ENCODE results near the gene HIVEP3.

Gene HIVEP3

GRCh38 chr1:41541592-41541952 lies 377.1 kb downstream of the HIVEP3 start:
- peak overlapping the region; percentile 50 to 81 (median 65) for H3K4me2 ChIP-seq

GRCh38 chr1:41540886-41541591 lies 377.7 kb downstream of the HIVEP3 start:
- Histone ChIP-seq H4K20me1 (peaks cover 0 to 50% (median 0%) of the 10 kb centered on the region in 11 experiments; a peak in 6 of 22 replicates), H3K4me2 (peak overlapping the region; percentile 50 to 81 (median 65)), H3K27ac (peak overlapping the region in 3 of 11 experiments; percentile 9 to 45 (median 24); a peak in 5 of 22 replicates), H3K27me3 (no peaks in the 10 kb centered on the region), H3K36me3 (peaks cover 0 to 29% (median 7%) of the 10 kb centered on the region in 11 experiments; a peak in 10 of 22 replicates), H3K4me3 (no peak overlapping the region), H3K9me3 (replicated peaks in 1 of 11) (peaks cover 0 to 10% (median 3%) of the 10 kb centered on the region in 11 experiments; a peak in 7 of 22 replicates), H3K9ac (peak overlapping the region in 2 of 11 experiments; percentile 4 to 18; a peak in 1 of 22 replicates), H3K4me1 (peaks cover 52 to 73% (median 67%) of the 10 kb centered on the region in 10 experiments)
- TF ChIP-seq Cebpa-rat (IDR thresholded peaks at IDR 0.05): no peak

More at GRCh38 chr1:41541592-41541952, 377.1 kb downstream of the HIVEP3 start:
- peaks cover 0 to 49% (median 0%) of the 10 kb centered on the region in 11 experiments; a peak in 7 of 22 replicates for H4K20me1 ChIP-seq
- H3K9me3 ChIP-seq (replicated peaks in 1 of 11): peaks cover 0 to 14% (median 3%) of the 10 kb centered on the region in 11 experiments; a peak in 7 of 22 replicates
- peak overlapping the region in 3 of 11 experiments; percentile 9 to 45 (median 24); a peak in 5 of 22 replicates for H3K27ac ChIP-seq
- H3K4me3 ChIP-seq: no peak overlapping the region
- TF ChIP-seq Cebpa-rat (IDR thresholded peaks at IDR 0.05): no peak
- H3K9ac ChIP-seq: 0 out of 22 replicates have a peak overlapping the region, but pooled peaks of 2 of the 11 experiments have one; percentile 4 to 18
- peaks cover 52 to 73% (median 67%) of the 10 kb centered on the region in 10 experiments for H3K4me1 ChIP-seq
- no peaks in the 10 kb centered on the region for H3K27me3 ChIP-seq
- peaks cover 0 to 29% (median 7%) of the 10 kb centered on the region in 11 experiments; a peak in 10 of 22 replicates for H3K36me3 ChIP-seq

GRCh38 chr1:41539999-41540398 lies 378.7 kb downstream of the HIVEP3 start:
- peaks cover 0 to 2% (median under 1%) of the 10 kb centered on the region in 11 experiments; a peak in 7 of 22 replicates for H3K9me3 ChIP-seq (replicated peaks in 1 of 11)
- no peak overlapping the region for H3K4me3 ChIP-seq
- H3K27ac ChIP-seq: peak overlapping the region in 1 of 11 experiments; percentile 84; a peak in 1 of 22 replicates
- H3K4me2 ChIP-seq: peak overlapping the region in 4 of 11 experiments; percentile 13 to 96 (median 78); a peak in 3 of 22 replicates
- no peaks in the 10 kb centered on the region for H3K27me3 ChIP-seq
- H3K9ac ChIP-seq: no peak overlapping the region
- peaks cover 0 to 29% (median 7%) of the 10 kb centered on the region in 11 experiments; a peak in 10 of 22 replicates for H3K36me3 ChIP-seq
- TF ChIP-seq Cebpa-rat (IDR thresholded peaks at IDR 0.05): no peak
- peaks cover 0 to 60% (median 0%) of the 10 kb centered on the region in 11 experiments; a peak in 6 of 22 replicates for H4K20me1 ChIP-seq
- H3K4me1 ChIP-seq: peaks cover 61 to 78% (median 73%) of the 10 kb centered on the region in 10 experiments

- Histone ChIP-seq H3K4me3 (no peak overlapping the region), H3K4me2 (peak overlapping the region in 9 of 11 experiments; percentile 79 to 96 (median 90); a peak in 17 of 22 replicates), H3K9ac (no peak overlapping the region), H3K27ac (peak overlapping the region in 3 of 11 experiments; percentile 10 to 84 (median 83); a peak in 3 of 22 replicates), H4K20me1 (peaks cover 0 to 63% (median 0%) of the 10 kb centered on the region in 11 experiments; a peak in 6 of 22 replicates), H3K36me3 (peaks cover 0 to 30% (median 7%) of the 10 kb centered on the region in 11 experiments; a peak in 10 of 22 replicates), H3K9me3 (replicated peaks in 1 of 11) (no peaks in the 10 kb centered on the region), H3K27me3 (no peaks in the 10 kb centered on the region), H3K4me1 (peaks cover 62 to 83% (median 79%) of the 10 kb centered on the region in 10 experiments)
- TF ChIP-seq Cebpa-rat (IDR thresholded peaks at IDR 0.05): no peak
Measured at GRCh38 chr1:41539418-41539805, 379.3 kb downstream of the HIVEP3 start.

GRCh38 chr1:41538741-41539417 lies 379.8 kb downstream of the HIVEP3 start:
- Histone ChIP-seq H3K36me3 (peaks cover 0 to 32% (median 7%) of the 10 kb centered on the region in 11 experiments; a peak in 10 of 22 replicates), H3K4me2 (peak overlapping the region; percentile 70 to 96 (median 86)), H3K9ac (peak overlapping the region in 4 of 11 experiments; percentile 5 to 77 (median 74); a peak in 4 of 22 replicates), H3K4me3 (no peak overlapping the region), H3K9me3 (replicated peaks in 1 of 11) (no peaks in the 10 kb centered on the region), H3K27ac (peak overlapping the region in 6 of 11 experiments; percentile 68 to 87 (median 82); a peak in 10 of 22 replicates), H3K27me3 (no peaks in the 10 kb centered on the region), H4K20me1 (peaks cover 0 to 57% (median 0%) of the 10 kb centered on the region in 11 experiments; a peak in 6 of 22 replicates), H3K4me1 (peaks cover 62 to 87% (median 79%) of the 10 kb centered on the region in 10 experiments)
- no peak for TF ChIP-seq Cebpa-rat (IDR thresholded peaks at IDR 0.05)

- Histone ChIP-seq H3K9ac (peak overlapping the region in 9 of 11 experiments; percentile 21 to 77 (median 68); a peak in 15 of 22 replicates), H3K9me3 (replicated peaks in 1 of 11) (no peaks in the 10 kb centered on the region), H3K4me2 (peak overlapping the region; percentile 70 to 96 (median 86)), H3K27me3 (no peaks in the 10 kb centered on the region), H3K4me3 (peak overlapping the region in 6 of 10 experiments; percentile 23 to 38 (median 27); a peak in 7 of 20 replicates), H4K20me1 (peaks cover 0 to 55% (median 0%) of the 10 kb centered on the region in 11 experiments; a peak in 6 of 22 replicates), H3K4me1 (peaks cover 62 to 85% (median 79%) of the 10 kb centered on the region in 10 experiments), H3K36me3 (peaks cover 0 to 23% (median 0%) of the 10 kb centered on the region in 11 experiments; a peak in 7 of 22 replicates), H3K27ac (peak overlapping the region in 9 of 11 experiments; percentile 39 to 87 (median 77); a peak in 18 of 22 replicates)
- no peak for TF ChIP-seq Cebpa-rat (IDR thresholded peaks at IDR 0.05)
Measured at GRCh38 chr1:41537788-41538351, 380.9 kb downstream of the HIVEP3 start.

GRCh38 chr1:41537251-41537650 lies 381.5 kb downstream of the HIVEP3 start:
- H3K9ac ChIP-seq: peak overlapping the region in 9 of 11 experiments; percentile 21 to 77 (median 68); a peak in 16 of 22 replicates
- peak in 1 of 11 experiments; percentile 53; a peak in 1 of 22 replicates for TF ChIP-seq Cebpa-rat (IDR thresholded peaks at IDR 0.05)
- H3K4me2 ChIP-seq: peak overlapping the region; percentile 70 to 96 (median 86)
- peaks cover 58 to 85% (median 78%) of the 10 kb centered on the region in 10 experiments for H3K4me1 ChIP-seq
- H3K36me3 ChIP-seq: peaks cover 0 to 17% (median 0%) of the 10 kb centered on the region in 11 experiments; a peak in 5 of 22 replicates
- H3K9me3 ChIP-seq (replicated peaks in 1 of 11): no peaks in the 10 kb centered on the region
- H4K20me1 ChIP-seq: peaks cover 0 to 55% (median 0%) of the 10 kb centered on the region in 11 experiments; a peak in 6 of 22 replicates
- peak overlapping the region in 9 of 11 experiments; percentile 39 to 87 (median 77); a peak in 20 of 22 replicates for H3K27ac ChIP-seq
- peak overlapping the region in 6 of 10 experiments; percentile 23 to 38 (median 27); a peak in 9 of 20 replicates for H3K4me3 ChIP-seq
- H3K27me3 ChIP-seq: no peaks in the 10 kb centered on the region
